HG03460 (cell line): ENCODE measurements around the gene ADGRG3.
A peak's percentile ranks its signal among the peaks of the same experiment; 100 is the strongest.

Source experiments
- ATAC-seq: cut with Tn5 transposase; IDR thresholded peaks from one replicate; pipeline ENCODE4 v1.9.1; 2021; ENCODE audit not compliant: unreplicated experiment

The ADGRG3 gene

DNA sequence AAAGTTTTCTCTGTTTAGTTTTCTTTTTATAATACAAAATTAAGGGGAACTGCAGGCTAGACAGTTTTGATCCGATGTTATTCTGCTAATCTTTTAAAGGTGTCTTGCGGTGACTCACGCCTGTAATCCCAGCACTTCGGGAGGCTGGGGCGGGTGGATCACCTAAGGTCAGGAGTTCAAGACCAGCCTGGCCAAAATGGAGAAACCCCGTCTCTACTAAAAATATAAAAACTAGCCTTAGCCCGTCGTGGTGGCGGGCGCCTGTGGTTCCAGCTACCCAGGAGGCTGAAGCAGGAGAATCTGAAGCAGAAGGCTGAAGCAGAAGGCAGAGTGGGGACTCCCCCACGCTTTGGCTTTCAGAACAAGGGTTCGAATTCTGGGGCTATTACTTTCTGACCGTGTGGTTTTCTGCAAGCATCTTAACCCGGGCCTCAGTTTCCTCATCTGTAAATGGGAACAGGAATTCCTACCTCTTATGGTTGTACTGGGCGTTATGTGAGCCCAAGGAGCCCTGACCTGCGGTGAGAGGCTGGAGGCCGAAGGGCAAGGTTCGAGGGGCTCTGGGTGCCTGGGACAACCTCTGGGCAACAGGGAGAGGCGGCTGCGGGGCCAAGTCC is 66.3 kb downstream of the ADGRG3 start:
- ATAC-seq = no peak

DNA sequence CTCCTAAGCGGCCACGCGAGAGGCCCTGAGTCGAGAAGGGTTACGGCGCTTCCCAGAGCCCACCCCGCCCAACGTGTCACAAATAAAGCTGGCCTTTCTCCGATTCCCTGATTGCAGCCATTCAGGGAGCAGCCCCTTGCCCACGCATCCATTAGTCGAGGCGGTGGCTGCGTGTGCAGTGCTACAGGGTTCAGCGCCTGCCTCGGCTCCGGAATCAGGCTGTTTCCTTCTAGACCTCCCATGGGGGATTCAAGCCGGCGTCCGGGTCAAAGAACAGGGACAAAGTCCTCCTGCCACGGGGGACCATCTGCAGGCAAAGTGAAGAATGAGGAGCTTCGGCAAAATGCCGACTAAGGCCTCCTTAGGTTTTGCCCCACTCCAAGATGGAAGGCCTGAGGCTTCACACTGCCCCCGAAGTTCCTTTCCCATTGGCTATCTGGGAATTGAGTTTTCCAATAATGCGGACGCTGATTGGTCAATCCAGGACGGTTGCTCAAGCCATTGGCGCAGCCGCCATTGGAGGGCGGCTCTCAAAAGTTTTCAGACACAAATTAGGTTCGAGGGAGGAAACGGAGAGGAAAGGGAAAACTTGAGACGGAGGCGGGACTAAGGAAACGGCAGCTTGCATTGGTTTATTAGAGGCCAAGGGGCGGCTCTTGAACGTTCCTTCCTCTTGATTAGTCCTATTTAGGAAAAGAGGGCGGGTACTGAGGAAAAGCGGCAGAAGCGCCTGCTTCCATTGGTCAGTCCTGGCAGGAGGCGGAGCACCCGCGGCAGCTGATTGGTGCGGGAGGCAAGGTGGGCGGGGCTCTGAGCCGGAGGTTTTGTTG is 67.0 kb downstream of the ADGRG3 start:
- peak; percentile 82 for ATAC-seq

DNA sequence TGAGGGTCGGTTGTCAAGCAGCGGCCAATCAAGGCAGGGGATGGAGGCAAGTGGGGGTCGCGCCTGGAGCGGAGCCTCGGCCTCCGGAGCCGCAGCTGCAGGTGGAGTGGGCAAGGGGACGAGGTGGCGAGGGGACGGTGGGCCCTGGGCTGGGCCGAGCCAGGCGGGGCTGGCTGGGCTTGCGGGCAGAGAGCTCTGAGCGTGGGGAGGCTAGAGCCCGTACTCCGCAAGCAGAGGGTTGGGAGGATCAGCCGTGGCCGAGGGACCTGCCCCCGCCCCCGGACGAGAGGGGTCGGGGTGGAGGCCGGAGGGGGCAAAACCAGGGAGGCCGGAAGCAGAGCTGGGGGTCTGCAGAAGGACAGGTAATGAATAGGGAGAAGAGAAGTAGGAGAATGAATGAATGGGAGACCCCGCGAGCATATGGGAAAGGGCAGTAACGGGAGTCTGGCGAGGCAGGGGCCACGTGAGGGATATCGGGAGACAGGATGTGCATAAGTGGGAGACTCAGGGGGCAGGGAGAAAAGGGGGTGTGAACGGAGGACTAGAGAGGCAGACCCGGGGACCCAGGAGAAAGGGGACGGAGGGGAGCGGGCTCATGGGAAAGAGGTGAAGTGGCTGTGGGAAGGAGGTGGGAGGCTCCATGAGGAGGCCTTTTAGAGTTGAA is 67.8 kb downstream of the ADGRG3 start, which contains the start of gene KATNB1:
Gene KATNB1, plus strand, starts transcription at position 16 of the 664 bp plus-strand sequence. CDS start 1,474 bp downstream, outside the sequence.
- no peak for ATAC-seq

DNA sequence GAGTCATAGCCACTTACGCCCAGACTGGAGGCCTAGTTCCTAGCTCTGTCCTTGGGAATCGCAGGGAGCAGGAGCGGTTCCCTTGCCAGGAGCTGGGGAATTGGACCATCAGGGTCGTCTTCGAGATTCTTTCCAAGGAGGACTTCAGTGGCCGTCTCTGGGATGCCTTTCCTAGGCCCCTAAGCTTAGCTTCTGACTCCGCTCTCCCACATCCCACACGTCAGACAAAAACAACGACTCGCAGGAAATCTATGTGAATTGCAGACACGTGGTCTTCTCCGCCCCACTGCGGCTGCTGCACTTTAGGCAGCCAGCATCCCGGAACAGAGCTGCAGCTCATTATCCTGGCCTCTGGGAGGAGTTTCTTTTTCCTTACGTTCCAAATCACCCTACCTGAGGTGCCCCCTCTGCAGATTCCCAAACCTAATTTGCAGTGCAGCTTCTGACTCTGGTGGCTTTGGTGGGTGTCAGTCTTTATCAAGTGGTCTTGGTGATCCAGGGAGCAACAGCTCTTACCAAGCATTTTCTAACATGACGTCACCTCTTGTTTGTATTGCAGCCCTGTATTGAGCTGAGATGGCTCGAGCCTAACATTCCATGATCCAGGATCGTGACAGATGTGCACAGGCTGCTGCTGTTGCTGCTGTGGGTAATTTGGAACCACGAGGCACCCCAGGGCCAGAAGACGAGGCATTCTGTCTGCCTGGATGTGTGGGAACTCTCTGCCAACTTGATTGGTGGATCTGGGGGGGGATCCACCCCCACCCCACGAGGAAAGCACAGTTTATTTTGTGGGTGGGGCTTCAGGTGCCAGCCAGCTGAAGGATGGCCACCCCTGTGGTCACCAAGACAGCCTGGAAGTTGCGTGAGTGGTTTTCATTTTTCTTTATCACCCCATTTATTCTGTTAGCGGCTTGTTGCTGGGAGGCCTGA is 68.6 kb downstream of the ADGRG3 start:
- ATAC-seq = no peak

DNA sequence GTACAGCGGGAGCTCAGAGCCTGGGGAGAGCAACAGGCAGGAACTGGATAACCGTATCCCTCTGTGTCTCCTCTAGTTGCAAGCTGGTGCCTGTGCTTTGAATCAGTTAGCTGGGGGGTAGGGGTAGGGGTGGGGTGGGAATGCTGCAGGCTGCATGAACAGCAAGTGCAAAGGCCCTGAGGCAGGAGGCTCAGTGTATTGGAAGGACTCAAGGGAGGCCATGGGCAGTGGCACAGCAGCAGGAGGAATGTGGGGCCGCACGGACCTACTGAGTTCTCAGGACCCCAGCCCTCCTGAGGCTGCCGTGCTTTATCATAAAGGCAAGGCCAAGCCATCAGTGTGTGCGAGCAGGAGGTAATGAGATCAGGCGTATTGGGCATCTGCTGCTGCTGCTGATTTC is 70.7 kb downstream of the ADGRG3 start:
- ATAC-seq = no peak
